Limb (tissue), 2 donors: ENCODE data around the gene HSPG2.

ENCODE experiments used
- DNase-seq, 2 donors: peaks; one replicate each; pipeline ENCODE4 v3.0.0-alpha.2; 2016; ENCODE audit errors: extremely low spot score in 2 of 2

The HSPG2 gene

GRCh38 chr1:21899267-21899810 is 37.8 kb downstream of the HSPG2 start:
- DNase-seq: no peak

GRCh38 chr1:21898326-21899200 is 38.5 kb downstream of the HSPG2 start:
- no peak for DNase-seq

DNA sequence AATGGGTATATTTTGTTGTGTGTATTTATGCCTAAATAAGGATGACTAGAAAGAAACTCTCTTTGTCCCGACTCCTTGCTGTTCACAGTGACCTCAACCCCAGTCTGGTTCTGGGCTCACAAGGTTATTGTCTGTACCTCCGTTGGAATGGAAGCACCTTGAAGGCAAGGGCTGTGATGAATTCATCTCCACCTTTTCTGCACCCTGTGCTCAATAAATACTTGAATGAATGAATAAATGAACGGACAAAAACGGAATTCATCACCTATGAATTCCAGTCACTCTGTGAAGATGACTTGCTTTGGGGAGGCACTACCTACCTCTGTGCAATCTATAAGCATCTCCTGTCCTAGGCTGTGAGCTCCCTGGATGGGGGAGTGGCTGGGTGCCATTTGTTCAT is 39.3 kb downstream of the HSPG2 start:
- DNase-seq: no peak

GRCh38 chr1:21896652-21897532 is 40.2 kb downstream of the HSPG2 start:
- no peak for DNase-seq

DNA sequence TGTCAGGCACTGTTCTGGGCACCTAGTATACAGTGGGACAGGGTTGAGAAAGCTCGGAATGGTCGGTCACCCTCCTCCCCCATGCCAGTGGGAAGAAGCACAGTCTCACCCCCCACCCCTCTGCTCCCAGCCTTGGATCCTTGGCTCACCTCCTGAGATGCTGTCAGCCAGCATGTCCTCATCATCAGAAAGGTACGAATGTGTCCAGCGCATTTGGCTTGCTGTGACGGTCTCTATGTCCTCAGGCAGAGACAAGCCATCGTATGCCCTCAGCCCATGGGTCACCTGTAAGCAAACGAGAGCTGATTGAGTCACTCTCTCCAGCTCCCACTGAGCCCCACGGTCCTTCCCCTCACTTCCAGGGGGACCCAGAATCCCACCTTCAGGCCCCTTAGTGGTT is 41.1 kb downstream of the HSPG2 start:
- no peak for DNase-seq

GRCh38 chr1:21894034-21894881 is 42.9 kb downstream of the HSPG2 start:
- no peak for DNase-seq

- no peak for DNase-seq
Measured at GRCh38 chr1:21893046-21893805, 43.9 kb downstream of the HSPG2 start.

DNA sequence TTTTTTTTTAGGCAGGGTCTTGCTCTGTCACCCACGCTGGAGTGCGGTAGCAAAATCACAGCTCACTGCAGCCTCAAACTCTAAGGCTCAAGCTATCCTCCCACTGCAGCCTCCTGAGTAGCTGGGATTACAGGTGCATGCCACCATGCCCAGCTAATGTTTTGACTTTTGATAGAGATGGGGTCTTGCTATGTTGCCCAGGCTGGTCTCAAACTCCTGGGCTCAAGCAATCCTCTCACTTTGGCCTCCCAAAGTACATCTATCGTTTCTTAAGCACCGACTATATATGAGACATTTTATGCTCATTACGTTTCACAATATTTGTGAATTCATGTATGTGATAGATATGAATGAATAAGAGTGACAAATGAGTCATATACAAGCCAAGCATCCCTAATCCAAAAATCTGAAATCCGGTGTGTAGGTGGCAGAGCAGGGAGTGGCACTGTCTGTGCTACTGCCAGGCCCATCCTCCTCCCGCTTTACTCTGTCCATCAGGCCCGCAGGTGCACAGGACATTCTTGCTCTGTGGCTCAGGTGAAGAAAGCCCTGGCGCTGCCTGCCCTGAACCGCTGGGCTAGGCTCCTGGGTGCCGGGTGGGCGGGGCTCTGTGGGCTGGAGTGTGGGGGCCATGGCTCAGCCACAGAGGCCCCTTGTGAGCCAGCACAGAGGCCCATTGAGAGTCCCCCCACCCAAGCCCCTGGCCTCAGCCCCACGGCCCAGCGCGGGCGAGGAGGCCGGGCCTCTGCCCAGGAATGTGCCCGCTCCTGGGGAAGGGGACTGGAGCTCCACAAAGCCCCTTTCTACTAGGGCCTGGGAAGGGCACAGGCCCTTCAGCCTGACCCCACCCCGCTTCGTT is 45.3 kb downstream of the HSPG2 start:
- DNase-seq: no peak

GRCh38 chr1:21891081-21891480 is 46.0 kb downstream of the HSPG2 start:
- DNase-seq: no peak

DNA sequence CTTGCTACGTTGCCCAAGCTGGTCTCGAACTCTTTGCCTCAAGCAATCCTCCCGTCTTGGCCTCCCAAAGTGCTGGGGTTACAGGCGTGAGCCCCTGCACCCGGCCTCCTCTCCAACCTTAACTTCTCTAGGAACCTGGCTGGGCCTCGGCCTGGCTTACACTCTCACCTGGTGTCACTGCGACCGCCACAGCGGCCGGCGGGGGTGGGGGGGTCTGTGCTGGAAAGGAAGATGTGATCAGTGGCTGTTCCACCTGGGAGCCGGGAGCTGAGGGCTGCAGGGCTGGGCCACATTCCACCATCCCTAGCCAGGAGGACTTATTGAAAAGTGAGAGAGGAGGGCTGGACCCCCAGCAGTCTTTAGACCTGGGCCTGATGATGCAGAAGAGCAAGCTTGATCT is 48.6 kb downstream of the HSPG2 start:
- DNase-seq: no peak

DNA sequence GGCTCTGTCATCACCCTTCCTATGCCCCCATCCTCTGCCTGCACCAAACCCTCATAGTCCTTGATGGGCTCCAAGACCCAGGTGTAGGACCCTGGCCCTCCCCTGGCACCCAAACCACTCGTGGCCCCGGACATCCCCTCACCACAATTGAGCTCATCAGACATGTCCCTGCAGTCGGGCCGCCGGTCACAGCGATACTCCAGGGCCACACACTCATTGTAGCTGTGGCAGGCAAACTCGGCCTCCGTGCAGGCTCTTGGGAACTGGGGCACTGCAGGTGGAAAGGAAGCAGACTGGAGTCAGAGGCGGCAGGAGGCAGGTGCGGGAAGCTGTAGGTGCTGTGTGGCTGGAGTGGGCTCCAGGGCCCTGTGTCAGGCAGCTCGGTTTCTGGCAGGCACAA is 49.3 kb downstream of the HSPG2 start:
- no peak for DNase-seq

DNA sequence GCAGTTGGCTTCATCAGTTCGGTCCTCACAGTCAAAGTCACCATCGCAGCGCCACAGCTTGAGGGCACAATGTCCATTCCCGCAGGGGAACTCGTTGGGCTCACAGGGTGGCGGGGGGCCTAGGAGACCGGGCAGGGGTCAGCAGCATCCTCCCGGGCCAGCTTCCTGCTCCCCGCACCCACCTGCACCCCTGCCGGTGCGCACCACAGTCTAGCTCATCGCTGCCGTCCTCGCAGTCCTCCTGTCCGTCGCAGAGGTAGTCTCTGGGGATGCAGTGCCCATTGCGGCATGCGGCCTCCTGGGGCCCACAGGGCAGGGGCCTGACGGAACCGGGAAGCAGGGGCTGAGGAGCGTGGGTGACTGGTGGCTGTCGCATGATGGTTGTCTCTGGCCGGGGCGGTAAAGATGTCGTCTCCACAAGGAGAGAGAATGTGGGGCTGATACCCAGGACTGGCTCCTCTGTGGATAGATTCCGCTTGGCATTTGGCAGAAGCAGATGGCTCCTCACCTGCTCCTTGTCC is 49.8 kb downstream of the HSPG2 start:
- DNase-seq: no peak

DNA sequence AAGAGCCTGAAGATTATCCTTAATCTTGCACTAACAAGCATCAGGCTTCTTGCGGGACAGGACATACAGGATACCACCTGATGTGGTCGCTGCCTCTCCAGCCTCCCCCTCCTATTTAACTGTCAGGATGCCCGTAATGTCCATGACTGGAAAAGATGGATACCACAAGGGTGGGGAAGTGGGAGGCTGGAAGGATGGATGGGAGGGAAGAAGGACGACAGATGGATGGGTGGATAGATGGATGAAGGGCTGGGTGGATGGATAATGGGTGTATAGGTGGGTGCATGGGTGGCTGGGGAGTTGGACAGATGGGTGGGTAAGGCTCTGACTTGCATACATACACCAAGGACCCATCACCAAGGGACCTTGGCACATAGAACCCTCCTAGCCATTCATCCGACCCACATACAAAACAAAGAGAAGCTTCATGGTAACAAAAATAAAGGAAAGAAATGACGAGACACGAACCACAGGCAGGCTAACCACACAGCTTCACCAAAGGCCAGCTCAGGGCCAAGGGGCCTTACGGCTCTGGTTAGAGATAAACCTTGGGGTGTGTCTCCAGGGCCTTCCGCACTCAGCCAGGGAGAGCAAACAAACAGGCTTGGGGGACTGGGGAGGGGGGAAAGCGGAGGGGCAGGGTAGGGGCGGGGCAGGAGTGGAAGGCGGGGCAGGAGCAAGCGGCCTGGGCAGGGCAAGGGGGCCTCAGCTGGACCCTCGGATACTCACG is 50.5 kb downstream of the HSPG2 start:
- DNase-seq: no peak

DNA sequence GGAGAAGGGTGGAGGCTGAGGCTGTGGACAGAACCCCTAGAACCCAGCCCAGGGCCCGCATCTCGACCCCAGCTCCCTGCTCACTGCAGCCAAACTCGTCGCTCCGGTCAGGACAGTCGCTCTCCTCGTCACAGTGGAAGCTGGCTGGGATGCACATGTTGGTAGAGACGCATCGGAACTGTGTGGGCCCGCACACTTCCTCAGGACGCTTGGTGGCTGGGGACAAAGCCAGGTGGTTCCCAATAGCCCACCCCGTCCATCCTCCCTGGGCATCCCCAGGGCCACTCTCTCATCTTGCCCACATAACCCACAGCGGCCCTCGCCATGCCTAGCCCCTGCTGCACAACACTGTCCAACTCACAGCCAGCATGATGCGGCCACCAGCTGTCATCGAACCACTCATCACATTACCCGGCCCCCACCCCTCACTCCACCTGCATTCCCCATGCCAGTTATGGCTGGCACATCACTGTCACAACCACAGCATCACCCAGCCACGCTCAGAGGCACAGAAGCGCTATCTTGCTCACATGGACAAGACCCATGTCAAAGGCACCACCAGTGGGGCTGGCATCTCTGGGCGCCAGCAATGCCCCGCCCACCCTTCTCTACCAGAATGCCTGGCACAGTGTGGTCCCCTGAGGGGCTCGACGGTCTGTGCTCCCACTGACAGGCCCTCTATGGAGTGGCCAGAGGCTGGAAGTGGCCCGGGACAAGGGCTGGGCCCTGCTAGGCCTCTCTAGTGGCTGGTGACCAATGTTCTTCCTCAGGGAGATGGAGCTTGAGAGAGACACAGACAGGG is 51.7 kb downstream of the HSPG2 start:
- DNase-seq: no peak

DNA sequence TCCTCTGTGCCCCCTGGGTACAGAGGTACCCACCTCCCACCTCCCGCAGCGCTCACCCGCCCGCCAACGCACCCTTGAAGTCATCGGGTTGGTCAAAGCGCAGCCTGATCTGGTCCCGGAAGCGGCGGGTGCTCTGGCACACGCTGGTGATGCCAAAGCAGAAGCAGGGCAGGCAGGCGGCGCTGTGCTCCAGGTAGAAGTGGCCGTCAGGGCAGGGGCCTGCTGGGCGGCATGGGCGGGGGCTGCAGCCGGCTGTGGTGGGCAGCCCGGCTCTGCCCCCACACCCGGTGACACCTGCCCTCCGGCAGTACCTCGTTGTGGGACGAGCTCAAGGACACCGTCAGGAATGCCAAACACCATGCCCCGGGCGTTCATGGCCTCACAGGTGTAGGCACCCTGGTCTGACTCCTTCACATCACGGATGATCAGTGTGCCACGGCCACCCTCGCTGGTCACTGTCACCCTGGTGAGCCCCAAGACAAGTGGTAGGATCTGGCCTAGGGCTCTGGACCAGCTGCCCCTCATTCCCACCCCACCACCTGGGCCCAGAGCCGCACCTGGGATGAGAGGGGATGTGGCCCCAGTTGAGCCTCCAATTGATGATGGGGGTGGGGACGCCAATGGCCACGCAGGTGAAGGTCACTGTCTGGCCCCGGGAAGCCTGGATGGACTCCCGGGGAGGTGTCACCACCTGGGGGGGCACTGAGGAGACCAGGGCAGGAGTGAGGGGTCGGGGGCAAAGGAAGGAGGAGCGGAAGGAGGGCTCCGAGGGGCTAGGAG is 52.5 kb downstream of the HSPG2 start:
- no peak for DNase-seq

GRCh38 chr1:21882721-21883415 is 54.2 kb downstream of the HSPG2 start:
- no peak for DNase-seq
